GM18951 (cell line): Measurements from ENCODE around the gene BACH2.
"Not testable (repeated sequence)": the region's sequence is repeated elsewhere in the genome, so short reads cannot be mapped to it uniquely, and the experiment has no call there.

Experiments used
- POLR2A ChIP-seq: IDR thresholded peaks from 4 replicates; pipeline ENCODE4 v1.6.1; 2011; ENCODE audit warnings: mild to moderate bottlenecking; ENCODE audit not compliant: insufficient read length, insufficient read depth; ENCODE audit errors: extremely low read depth
- in situ Hi-C: fragments of 300-500 bp; cut with MboI; formaldehyde crosslinking; loops from one replicate; pipeline ENCODE4 v1.12.0; 2022; ENCODE audit warnings: low sequenced_read_pairs, mixed read lengths, inconsistent platforms; ENCODE audit not compliant: unreplicated experiment

Gene BACH2

GRCh38 chr6:90038961-90039653 lies 257.5 kb downstream of the BACH2 start:
- in situ Hi-C loops, result no loop called here
- TF ChIP-seq POLR2A, result no peak

- no peak for TF ChIP-seq POLR2A
- in situ Hi-C loops, result no loop called here
Observed at GRCh38 chr6:90036963-90037362, 259.7 kb downstream of the BACH2 start.

DNA sequence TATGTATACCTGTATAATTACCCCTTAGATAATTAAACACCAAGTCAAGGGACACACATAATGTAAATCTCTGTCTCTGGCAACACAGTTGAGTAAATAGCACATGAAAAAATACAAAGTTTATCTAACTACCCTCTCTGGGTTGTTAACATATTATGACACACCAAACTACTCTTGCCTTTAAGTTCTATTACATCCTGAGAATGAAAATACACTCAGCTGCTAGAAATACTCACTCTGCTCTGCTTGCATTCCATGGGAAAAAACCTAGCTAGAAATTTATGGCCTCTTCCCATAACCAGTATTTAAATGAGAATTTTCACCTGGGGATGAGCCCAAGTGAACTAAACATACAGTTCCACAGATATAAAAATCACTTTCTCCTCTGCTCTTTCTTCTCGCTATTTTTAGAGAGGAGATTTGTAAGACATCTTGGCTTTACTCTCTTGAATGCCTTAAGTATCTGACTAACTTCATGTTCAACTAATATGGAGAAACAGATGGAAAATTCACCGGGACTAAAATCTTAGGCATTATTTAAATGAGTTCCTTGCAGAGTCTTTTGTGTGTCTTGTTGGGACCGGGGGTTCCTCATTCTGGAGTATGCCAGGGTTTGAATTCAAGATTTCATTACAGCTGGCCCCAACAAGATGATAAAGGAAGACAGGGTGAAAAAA lies 261.5 kb downstream of the BACH2 start:
- TF ChIP-seq POLR2A, result no peak
- in situ Hi-C loops, result no loop called here

DNA sequence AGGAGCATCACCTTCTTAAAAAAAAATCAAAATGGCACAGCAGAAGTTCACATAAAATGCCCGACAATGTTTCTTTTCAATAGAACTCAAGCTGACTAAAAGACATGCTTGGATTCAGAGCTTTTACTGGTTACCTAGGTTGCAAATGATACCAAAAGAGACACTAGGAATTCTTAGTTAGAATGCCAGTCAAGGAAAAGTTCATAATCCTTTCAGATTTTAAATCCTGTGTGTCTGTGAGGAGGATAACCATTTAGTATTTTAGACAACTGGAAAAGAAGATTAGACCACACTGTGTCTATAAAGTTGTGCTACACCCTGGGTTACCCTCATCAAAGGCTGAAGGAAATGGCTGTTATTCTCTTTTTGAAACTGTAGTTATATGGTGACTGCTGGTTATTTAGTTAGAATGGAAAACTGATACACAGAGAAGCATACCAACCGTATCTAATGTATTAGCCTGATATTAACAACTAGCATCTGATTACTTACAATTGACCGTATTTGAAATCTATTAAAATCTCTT lies 262.8 kb downstream of the BACH2 start:
- TF ChIP-seq POLR2A, result no peak
- in situ Hi-C loops, result no loop called here

DNA sequence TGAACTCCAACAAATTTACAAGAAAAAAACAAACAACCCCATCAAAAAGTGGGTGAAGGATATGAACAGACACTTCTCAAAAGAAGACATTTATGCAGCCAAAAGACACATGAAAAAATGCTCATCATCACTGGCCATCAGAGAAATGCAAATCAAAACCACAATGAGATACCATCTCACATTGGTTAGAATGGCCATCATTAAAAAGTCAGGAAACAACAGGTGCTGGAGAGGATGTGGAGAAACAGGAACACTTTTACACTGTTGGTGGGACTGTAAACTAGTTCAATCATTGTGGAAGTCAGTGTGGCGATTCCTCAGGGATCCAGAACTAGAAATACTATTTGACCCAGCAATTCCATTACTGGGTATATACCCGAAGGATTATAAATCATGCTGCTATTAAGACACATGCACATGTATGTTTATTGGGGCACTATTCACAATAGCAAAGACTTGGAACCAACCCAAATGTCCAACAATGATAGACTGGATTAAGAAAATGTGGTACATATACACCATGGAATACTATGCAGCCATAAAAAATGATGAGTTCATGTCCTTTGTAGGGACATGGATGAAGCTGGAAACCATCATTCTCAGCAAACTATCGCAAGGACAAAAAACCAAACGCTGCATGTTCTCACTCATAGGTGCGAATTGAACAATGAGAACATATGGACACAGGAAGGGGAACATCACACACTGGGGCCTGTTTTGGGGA lies 264.0 kb downstream of the BACH2 start:
- in situ Hi-C loops, result not testable (repeated sequence)

GRCh38 chr6:90028995-90029635 lies 267.5 kb downstream of the BACH2 start:
- in situ Hi-C loops, result no loop called here

DNA sequence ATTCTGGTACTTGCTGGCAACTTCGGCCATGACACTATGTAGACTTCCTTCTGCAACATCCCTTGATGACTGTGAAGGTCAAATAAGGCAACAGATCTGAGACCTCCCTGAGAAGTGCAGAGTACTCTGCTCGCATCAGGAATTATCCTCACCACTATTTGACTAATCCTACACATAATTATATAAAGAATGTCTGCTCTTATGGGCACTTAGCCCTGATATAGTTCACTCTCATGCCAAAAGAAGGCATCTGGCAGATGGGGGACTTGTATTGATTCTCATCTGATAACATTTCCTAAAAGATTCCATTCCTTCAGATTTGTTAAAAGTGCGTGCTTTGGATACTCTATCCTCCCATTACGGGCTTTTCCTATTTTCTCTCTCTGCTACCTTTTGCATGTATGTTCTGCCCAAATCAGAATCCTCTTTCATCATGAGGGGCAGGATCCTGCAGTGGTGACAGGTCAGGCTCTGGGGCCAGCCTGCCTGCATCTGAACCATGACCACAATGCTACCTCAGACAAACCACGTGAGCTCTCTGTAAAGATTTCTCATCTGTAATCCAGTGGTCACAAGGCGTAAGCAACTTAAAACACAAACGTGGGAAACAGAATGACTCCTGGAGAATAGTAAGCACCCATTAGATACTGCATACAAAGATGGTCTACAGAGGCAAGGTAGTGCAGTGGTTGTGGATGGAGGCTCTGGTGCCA lies 268.4 kb downstream of the BACH2 start:
- TF ChIP-seq POLR2A, result no peak
- in situ Hi-C loops, result no loop called here

More at GRCh38 chr6:90028995-90029635, 267.5 kb downstream of the BACH2 start:
- TF ChIP-seq POLR2A, result no peak

DNA sequence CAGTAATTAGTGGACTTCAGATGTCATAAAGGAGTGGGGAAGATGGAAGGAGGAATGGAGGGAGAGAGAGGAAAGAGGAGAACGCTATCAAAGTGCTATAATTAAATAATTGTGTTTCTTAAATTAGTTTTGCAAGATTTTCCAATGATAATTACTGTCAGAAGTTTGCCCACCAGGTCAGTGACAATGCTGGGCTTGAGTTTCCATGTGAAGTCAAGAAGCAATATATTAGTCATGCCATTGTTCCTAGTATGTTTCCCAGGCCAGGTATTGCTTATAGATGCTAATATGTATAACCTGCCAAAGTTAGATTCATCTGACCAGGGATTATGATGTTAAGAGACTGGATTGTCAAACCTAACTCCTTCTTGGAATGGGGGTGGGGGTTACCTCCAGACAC lies 270.4 kb downstream of the BACH2 start:
- in situ Hi-C loops, result no loop called here
- TF ChIP-seq POLR2A, result no peak

- TF ChIP-seq POLR2A, result no peak
- in situ Hi-C loops, result no loop called here
Observed at GRCh38 chr6:90025523-90026061, 271.1 kb downstream of the BACH2 start.

DNA sequence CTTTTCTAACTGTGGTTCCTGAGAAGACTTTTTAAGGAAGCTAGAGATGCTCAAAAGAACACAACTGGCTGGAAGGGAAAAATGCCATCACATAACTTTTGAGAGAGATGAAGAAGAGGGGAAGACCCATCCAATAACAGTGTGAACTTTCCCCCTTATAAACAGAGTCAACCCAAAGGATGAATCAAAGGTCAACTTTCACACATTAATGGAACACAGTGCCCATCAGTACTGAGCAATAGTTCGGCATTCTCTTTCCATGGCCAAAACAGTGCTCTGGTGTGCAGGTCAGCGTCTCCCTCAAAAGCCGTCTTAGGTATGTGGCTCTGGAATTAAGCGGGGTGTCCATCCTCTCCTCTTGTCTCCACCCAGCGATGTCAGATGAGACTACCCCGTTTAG lies 272.0 kb downstream of the BACH2 start:
- TF ChIP-seq POLR2A, result no peak
- in situ Hi-C loops, result no loop called here

- TF ChIP-seq POLR2A, result no peak
- in situ Hi-C loops, result no loop called here
Observed at GRCh38 chr6:90021711-90022110, 274.9 kb downstream of the BACH2 start.

DNA sequence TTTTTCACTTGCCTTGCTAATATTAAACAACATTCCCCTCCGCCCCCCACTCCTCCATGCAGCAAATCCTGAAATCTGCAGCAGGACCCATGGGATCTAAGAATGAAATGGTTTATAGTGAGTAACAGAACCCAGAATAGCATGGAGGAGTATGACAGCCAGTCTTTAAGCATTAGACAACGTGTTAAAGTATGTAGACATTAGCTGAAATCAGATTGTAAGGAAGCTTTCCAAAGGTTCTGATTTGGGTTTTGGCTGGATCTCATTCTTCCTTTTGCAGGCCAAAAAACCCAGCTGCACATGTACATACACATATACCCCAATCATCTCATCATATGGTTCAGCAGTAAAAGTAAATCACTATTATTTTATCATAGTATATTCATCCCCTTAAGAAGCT lies 275.9 kb downstream of the BACH2 start:
- TF ChIP-seq POLR2A, result no peak

More for the DNA sequence above, 275.9 kb downstream of the BACH2 start:
- in situ Hi-C loops, result no loop called here
